Dedifferentiated amniotic fluid mesenchymal stem cell (primary cell): ENCODE measurements around the gene TSPAN18.

Experiments
- DNase-seq: peaks from one replicate; pipeline ENCODE4 v3.0.0-alpha.2; 2016; ENCODE audit errors: extremely low spot score

TSPAN18 gene

GRCh38 chr11:44848203-44848962 lies 121.6 kb downstream of the TSPAN18 start:
- no peak for DNase-seq

DNA sequence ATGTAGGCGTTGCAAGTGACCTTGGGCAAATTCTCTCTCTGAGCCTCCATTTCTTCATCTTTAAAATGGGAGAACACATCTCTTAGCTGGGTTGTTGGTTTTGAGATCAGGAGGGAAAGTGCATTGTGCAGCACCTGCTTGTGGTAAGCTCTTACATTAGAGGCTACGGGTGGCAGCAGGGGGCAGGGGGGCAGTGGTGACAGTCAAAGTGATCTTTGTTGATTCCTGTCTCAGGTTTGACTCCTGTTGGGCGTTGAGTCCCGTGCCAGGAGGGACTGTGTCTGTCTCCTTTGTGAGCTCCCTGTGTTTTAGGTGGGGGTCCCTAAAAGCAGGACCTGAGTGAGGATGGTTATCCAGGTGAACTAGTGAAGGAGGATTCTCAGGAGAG lies 122.2 kb downstream of the TSPAN18 start:
- DNase-seq: no peak

- no peak for DNase-seq
Observed at GRCh38 chr11:44849424-44849823, 122.7 kb downstream of the TSPAN18 start.

DNA sequence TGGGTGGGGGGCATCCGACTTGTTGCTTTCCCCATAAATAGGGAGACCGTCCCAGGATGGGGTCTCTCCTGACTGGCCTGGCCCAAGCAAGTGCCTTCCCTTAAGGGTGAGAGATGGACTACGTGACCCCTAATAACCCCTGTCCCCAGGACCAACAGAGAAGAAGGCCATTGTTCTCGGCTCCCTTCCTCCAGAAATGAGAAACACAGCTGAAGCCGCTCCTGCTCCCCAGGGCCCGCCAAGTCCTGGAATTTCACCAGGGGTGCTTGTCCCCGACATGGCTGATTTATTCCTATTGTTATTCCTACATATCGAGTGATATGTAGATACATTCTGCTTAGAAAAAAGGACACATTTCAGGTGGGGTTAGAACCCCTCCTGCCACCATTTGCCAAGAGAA lies 123.2 kb downstream of the TSPAN18 start:
- DNase-seq: no peak

DNA sequence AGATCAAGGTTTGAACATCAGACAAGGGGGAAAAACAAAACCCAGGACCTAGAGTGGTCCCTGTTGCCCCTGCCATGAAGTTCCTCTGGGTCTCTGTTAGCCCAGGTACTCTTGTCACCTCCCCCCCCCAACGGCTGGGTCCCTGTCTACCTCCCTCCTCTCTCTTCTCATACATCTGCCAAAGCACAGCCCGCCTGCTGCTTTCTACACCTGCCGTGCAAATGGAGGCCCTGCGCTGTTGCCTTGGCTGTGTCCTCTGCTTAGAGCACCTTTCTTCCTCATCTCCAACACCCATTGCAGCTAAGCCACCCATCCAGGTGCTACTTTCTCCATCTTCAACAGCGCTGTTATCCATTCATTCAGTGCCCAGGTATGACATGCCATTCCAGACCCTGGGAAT lies 124.7 kb downstream of the TSPAN18 start:
- no peak for DNase-seq

- no peak for DNase-seq
Observed at GRCh38 chr11:44852159-44852747, 125.5 kb downstream of the TSPAN18 start.

- no peak for DNase-seq
Observed at GRCh38 chr11:44852952-44853351, 126.2 kb downstream of the TSPAN18 start.

DNA sequence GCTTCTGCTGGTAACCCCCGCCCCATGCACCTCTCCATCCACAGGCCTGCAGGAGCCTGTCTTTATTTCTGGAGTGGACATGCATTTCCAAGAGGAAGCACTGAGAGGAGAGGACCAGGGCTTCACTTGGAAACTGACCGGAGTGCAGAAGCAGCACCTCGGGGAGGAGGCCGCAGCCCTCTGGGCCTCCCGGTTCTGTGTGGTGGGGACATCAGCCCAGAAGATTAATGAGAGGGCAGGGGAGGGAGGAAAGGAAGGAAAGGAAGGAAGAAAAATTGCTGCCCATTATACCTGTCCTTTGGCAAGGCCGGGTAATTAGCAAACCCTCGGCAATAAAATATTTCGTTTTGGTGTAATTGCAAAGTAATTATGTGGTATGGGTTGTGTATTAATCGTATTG lies 126.9 kb downstream of the TSPAN18 start:
- DNase-seq: no peak

DNA sequence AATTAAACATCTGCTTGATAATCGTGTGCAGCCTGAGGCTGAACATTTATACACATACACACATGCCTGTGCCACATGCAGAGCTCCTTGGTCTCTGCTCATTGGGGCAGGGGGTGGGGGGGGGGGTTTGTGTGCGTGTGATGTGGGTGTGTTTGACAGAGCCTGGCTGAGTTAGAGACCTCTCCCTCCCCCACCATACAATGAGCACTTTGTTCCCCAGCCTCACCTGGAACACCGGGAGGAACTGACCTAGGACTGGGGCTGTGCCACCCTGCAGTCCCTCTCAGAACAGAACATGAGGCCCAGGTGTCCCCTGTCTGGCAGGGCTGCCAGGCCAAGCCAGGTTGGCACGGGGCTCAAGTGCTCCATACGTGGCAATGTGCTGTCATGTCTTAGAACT lies 127.3 kb downstream of the TSPAN18 start:
- DNase-seq: no peak

- DNase-seq: no peak
Observed at GRCh38 chr11:44854741-44855492, 128.2 kb downstream of the TSPAN18 start.

DNA sequence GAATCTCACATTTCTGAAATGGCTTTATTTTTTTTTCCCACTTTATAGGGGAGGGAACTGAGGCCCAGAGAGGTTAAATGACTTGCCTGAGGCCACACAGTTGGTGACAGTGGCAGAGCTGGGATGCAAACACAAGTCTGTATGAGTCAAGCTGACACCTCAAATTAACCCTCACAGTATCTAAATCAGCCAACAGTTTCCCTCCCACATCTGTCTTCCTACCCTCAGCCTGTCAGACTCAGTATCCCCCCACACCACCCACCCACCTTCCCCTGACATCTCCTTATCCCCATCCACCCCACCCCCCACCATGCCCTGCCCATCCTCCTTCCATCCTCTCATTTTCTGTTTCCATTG lies 128.7 kb downstream of the TSPAN18 start:
- no peak for DNase-seq

GRCh38 chr11:44857490-44858090 lies 130.8 kb downstream of the TSPAN18 start:
- DNase-seq: no peak

DNA sequence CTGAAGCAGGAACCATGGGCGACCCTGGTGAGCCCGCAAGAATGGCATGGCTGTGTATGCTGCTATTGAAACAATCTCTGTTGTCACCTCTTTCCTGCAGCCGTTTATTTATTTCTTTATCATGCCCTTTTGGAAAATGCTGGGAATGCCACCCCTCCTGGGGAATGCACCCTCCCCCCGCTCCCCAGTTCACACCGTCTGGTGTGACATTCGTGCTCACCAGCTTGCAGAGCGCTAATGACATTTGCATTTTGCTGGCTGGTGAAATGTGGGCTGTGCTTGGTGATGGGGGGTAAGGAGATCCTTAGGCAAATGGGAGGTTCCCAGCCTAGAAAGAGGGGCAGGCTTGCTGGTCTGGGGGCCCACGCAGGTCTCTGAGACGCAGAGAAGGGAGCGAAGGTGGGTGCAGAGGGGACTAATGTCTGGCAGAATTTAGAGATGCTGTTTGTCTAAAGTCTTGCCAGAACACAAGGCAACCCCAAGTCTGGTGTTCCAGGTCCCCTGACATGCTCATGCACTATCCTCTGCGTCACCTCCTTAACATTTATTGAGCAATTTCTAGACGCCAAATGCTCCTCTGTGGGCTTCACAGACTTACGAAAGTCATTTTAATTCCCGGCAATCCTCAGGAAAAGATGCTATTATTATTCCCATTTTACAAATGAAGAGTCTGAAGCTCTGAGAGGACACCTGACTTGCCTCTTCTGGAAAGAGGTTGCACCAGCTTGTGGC lies 132.2 kb downstream of the TSPAN18 start:
- no peak for DNase-seq

GRCh38 chr11:44859528-44859925 lies 132.8 kb downstream of the TSPAN18 start:
- no peak for DNase-seq

DNA sequence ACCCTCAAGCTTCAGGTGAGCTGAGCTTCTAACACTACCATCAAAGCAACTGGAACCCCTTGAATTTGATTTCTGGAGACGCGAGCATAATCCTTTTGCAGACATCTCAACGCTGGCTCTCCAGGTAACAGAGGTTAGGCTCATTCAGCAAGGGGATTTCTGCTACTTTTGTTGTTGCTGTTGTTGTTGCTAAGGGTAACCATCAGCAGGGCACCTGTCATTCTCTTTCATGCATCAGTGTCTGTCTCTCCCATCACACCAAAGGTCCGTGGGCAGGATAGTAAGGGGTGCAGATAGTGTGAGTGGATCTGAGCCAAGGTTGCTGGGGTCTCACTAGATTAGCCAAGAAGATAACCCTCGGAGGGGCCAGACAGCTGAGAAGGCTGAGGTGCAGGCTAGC lies 133.6 kb downstream of the TSPAN18 start:
- DNase-seq: no peak

- peak; percentile 97 for DNase-seq
Observed at GRCh38 chr11:44861849-44862557, 135.2 kb downstream of the TSPAN18 start.

DNA sequence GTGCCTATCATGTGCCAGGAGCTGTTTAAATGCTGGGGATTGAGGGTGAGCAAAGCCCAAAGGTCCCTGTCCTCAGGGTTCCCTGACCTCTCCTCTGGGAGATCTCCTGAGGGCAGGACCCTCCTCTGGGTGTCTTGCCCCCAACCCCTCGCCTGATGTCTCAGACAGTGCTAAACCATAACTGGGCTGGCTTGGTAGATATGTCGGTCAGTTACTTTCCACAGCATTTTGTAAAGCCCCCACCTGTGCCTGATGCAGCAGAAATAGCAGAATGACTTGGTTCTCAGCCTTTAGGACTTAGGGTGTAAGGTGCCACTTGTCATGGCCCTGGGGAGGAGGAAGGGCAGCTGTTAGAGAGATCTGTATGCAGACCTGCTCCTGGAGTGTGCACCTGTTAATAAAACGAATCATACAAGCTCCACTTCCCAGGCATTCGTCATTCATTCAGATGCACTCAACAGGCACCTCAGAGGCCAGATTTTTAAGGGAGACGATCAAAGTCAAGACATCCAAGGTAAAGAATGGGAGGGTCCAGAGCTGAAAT lies 135.9 kb downstream of the TSPAN18 start:
- no peak for DNase-seq

DNA sequence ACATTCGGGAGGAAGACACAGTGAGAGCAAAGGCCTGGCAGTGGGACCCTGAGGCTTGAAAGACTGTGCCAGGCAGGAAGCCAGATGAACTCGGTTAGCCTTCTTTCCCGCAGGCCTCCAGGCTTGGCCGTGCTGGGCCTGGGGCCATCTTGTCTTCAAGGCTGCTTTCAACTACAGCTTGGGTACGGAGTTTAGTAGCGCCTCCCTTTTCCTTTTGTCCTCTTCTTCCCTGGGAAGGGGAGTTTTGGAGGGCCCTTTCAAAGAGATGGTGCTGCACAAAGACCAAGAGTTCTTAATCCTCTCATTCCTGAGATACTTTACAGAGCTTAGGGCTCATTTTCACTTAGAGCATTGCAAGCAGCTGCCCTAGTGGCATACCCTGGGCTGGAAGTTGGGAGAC lies 136.5 kb downstream of the TSPAN18 start:
- DNase-seq: no peak

- DNase-seq: no peak
Observed at GRCh38 chr11:44865866-44866272, 139.1 kb downstream of the TSPAN18 start.

DNA sequence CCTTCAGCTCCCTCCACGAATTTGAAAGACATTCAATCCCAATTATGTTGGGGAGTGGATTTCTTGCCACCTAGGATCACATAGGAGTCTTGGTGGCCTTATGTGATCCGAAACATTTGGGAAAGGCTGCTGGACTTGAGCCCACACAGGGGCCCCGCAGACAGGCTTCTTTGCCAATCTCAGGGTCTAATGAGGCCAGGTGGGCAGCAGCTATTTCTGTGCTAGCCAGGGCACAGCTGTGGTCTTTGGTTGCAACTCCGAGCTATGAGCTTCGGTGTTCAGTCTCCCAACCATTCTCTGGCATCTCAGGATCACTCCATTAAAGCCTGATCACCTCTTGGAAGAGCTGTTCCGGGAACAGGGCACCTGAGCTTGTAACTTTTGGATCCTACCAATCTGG lies 139.5 kb downstream of the TSPAN18 start:
- DNase-seq: no peak

- no peak for DNase-seq
Observed at GRCh38 chr11:44868021-44868420, 141.3 kb downstream of the TSPAN18 start.
